Fibroblast of lung (primary cell): ENCODE data around the gene SMIM34.
"Not testable (repeated sequence)": the region's sequence is repeated elsewhere in the genome, so short reads cannot be mapped to it uniquely, and the experiment has no call there.

ENCODE experiments used
- EZH2 ChIP-seq: IDR thresholded peaks from 2 replicates; pipeline ENCODE4 v1.5.1; 2012; ENCODE audit warnings: low read length, control low read depth, mild to moderate bottlenecking; ENCODE audit errors: missing control alignments
- TF ChIP-seq, protein P1 (sequence below), 2 donors: IDR thresholded peaks in 1 of 2; conservative IDR thresholded peaks in 1 of 2; 1 replicate in 1 of 2; 2 replicates in 1 of 2; pipeline ENCODE4 v1.5.1; 2011 to 2012; ENCODE audit warnings: low read length in 2 of 2, control low read depth in 1 of 2, inconsistent platforms in 1 of 2, low read depth in 1 of 2, mild to moderate bottlenecking in 1 of 2

- TF ChIP-seq, protein P1, sequence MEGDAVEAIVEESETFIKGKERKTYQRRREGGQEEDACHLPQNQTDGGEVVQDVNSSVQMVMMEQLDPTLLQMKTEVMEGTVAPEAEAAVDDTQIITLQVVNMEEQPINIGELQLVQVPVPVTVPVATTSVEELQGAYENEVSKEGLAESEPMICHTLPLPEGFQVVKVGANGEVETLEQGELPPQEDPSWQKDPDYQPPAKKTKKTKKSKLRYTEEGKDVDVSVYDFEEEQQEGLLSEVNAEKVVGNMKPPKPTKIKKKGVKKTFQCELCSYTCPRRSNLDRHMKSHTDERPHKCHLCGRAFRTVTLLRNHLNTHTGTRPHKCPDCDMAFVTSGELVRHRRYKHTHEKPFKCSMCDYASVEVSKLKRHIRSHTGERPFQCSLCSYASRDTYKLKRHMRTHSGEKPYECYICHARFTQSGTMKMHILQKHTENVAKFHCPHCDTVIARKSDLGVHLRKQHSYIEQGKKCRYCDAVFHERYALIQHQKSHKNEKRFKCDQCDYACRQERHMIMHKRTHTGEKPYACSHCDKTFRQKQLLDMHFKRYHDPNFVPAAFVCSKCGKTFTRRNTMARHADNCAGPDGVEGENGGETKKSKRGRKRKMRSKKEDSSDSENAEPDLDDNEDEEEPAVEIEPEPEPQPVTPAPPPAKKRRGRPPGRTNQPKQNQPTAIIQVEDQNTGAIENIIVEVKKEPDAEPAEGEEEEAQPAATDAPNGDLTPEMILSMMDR (conservative IDR thresholded peaks at IDR 0.05 in 1 of 2, IDR thresholded peaks at IDR 0.05 in 1 of 2; ENCODE audit: low read depth in 1 of 2, low read length in 2 of 2), result not testable (repeated sequence)
- TF ChIP-seq EZH2, result not testable (repeated sequence)
Measured at GRCh38 chr21:34447018-34447417, 23.3 kb upstream of the SMIM34 start.
